ENCODE results near the gene DOCK10. TPM values are rescaled to one million over a fixed set of nuclear protein-coding genes. Genes with fewer than 3 reads are reported as not detected.

DOCK10 gene
- total RNA-seq, 1 experiment from 2014 or later = 2.9 TPM

DNA sequence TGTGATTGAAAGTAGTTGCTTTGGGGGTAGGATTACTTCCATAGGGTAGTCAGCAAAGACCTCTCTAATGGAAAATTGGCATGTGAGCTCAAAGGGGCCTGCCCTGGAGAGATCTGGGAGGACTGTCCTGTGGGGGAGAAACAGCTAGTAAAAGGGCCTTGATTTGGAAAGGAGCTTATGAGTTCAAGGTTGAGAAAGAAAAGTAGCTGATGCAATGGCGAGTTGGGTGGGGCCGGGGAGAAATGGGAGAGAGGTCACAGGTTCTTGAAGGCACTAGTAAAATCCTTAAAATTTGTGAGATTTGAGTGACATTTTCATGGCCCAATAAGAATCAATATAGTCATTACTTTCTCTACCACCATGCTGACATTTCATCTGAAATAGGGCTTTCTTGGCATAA is 244.1 kb downstream of the DOCK10 start:
- POLR2A ChIA-PET = no interaction called here
- no peaks in the 10 kb centered on the region for H3K27me3 Mint-ChIP-seq (ENCODE audit: low read depth)
- H3K36me3 Mint-ChIP-seq = no peaks in the 10 kb centered on the region
- no peak overlapping the region for H3K4me3 Mint-ChIP-seq
- H3K9me3 Mint-ChIP-seq = no peaks in the 10 kb centered on the region
- H3K27ac Mint-ChIP-seq = no peak overlapping the region
- TF ChIP-seq IRF1 (CRISPR knock-in tag; IDR thresholded peaks at IDR 0.05) (no peak), ESRRA (CRISPR knock-in tag; IDR thresholded peaks at IDR 0.05; ENCODE audit: borderline replicate concordance) (no peak), GABPB1 (CRISPR knock-in tag; IDR thresholded peaks at IDR 0.05) (no peak), ZNF138 (CRISPR knock-in tag; conservative IDR thresholded peaks at IDR 0.05) (no peak)
- CTCF ChIA-PET = no interaction called here
- peaks cover 6% of the 10 kb centered on the region; the same call in 1 of the 2 replicates for H3K4me1 Mint-ChIP-seq
- DNase-seq (ENCODE audit: low spot score) (no peak), ATAC-seq (no peak)

DNA sequence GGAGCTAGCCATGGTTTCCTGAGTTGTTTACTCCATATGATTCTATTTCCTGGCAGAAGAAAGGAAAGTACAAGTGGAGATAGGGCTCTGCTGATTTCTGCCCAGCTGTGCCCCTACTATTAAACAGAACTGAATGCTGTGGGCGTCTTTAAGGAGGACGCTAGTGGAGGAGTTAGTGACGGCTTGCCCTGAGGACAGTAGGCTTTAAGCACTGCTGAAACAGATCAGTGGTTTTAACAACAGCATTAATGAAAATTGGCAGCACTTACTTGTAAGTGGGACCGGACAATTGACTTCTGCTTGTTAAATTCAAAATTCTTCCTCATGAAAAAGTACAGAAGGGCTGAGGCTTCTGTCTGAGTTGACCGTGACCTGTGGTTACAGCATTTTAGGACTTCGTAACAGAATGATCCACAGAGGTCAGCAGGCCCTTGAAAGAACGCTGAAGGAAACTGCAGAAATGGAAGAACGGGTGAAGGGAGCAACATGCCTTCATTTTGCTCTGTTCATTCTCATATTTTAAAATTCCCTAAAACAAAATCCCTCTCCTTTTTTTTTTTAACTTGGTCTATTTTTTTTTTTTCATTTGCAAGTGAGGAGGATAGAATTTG is 245.5 kb downstream of the DOCK10 start:
- CTCF ChIA-PET = no interaction called here
- no peak for TF ChIP-seq PRRX2 (CRISPR knock-in tag; IDR thresholded peaks at IDR 0.05)
- TF ChIP-seq ELF4 (CRISPR knock-in tag; IDR thresholded peaks at IDR 0.05; ENCODE audit: low read depth) = no peak
- TF ChIP-seq, protein P1, sequence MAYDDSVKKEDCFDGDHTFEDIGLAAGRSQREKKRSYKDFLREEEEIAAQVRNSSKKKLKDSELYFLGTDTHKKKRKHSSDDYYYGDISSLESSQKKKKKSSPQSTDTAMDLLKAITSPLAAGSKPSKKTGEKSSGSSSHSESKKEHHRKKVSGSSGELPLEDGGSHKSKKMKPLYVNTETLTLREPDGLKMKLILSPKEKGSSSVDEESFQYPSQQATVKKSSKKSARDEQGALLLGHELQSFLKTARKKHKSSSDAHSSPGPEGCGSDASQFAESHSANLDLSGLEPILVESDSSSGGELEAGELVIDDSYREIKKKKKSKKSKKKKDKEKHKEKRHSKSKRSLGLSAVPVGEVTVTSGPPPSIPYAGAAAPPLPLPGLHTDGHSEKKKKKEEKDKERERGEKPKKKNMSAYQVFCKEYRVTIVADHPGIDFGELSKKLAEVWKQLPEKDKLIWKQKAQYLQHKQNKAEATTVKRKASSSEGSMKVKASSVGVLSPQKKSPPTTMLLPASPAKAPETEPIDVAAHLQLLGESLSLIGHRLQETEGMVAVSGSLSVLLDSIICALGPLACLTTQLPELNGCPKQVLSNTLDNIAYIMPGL (CRISPR knock-in tag; IDR thresholded peaks at IDR 0.05) = no peak
- TF ChIP-seq, protein P2, sequence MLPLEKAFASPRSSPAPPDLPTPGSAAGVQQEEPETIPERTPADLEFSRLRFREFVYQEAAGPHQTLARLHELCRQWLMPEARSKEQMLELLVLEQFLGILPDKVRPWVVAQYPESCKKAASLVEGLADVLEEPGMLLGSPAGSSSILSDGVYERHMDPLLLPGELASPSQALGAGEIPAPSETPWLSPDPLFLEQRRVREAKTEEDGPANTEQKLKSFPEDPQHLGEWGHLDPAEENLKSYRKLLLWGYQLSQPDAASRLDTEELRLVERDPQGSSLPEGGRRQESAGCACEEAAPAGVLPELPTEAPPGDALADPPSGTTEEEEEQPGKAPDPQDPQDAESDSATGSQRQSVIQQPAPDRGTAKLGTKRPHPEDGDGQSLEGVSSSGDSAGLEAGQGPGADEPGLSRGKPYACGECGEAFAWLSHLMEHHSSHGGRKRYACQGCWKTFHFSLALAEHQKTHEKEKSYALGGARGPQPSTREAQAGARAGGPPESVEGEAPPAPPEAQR (CRISPR knock-in tag; IDR thresholded peaks at IDR 0.05) = no peak
- peaks cover 6% of the 10 kb centered on the region; the same call in 1 of the 2 replicates for H3K4me1 Mint-ChIP-seq
- H3K27me3 Mint-ChIP-seq (ENCODE audit: low read depth) = no peaks in the 10 kb centered on the region
- DNase-seq (ENCODE audit: low spot score) (no peak), ATAC-seq (no peak)
- H3K4me3 Mint-ChIP-seq = no peak overlapping the region
- POLR2A ChIA-PET = no interaction called here
- H3K27ac Mint-ChIP-seq = no peak overlapping the region
- H3K36me3 Mint-ChIP-seq = no peaks in the 10 kb centered on the region
- H3K9me3 Mint-ChIP-seq = no peaks in the 10 kb centered on the region

DNA sequence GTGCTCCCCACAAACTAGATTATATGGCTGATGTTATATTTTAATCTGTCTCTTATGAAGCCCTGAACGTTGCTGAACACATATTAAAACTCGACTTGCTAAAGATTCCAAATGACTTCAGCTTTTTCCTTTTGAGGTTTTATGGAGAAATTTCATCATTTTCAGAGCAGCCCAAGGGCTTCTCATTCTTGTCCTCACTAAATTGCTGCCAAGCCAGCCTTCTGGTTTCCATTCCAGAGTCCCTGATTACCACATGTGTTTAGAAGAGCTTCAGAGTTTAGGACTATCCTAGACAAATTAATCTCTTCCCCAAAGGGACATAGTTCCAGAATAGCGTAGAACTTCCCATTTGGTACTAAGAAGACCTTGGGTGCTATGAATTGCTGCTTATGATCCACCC is 248.3 kb downstream of the DOCK10 start:
- ChIA-PET POLR2A (no interaction called here), CTCF (no interaction called here)
- no peak for DNase-seq (ENCODE audit: low spot score)
- Mint-ChIP-seq H3K9me3 (no peaks in the 10 kb centered on the region), H3K27ac (no peak overlapping the region), H3K27me3 (ENCODE audit: low read depth) (no peaks in the 10 kb centered on the region), H3K36me3 (no peaks in the 10 kb centered on the region), H3K4me1 (no peaks in the 10 kb centered on the region), H3K4me3 (no peak overlapping the region)
- no peak for ATAC-seq
- TF ChIP-seq ZMAT4 (CRISPR knock-in tag; IDR thresholded peaks at IDR 0.05) (no peak), GABPB1 (CRISPR knock-in tag; IDR thresholded peaks at IDR 0.05) (no peak), CTCF (IDR thresholded peaks at IDR 0.05) (no peak), PRRX2 (CRISPR knock-in tag; IDR thresholded peaks at IDR 0.05) (no peak), USF2 (CRISPR knock-in tag; IDR thresholded peaks at IDR 0.05) (no peak), OVOL2 (CRISPR knock-in tag; IDR thresholded peaks at IDR 0.05; ENCODE audit: borderline replicate concordance) (no peak), GTF2I (CRISPR knock-in tag; conservative IDR thresholded peaks at IDR 0.05) (no peak), ZNF121 (CRISPR knock-in tag; IDR thresholded peaks at IDR 0.05) (no peak), GRHL2 (CRISPR knock-in tag; IDR thresholded peaks at IDR 0.05; ENCODE audit: insufficient replicate concordance, severe bottlenecking) (no peak), RELA (CRISPR knock-in tag; IDR thresholded peaks at IDR 0.05; ENCODE audit: borderline replicate concordance) (no peak), NFYB (CRISPR knock-in tag; conservative IDR thresholded peaks at IDR 0.05; ENCODE audit: low read depth) (no peak), ZNF423 (CRISPR knock-in tag; IDR thresholded peaks at IDR 0.05) (no peak), ELF4 (CRISPR knock-in tag; IDR thresholded peaks at IDR 0.05; ENCODE audit: low read depth) (no peak)
- TF ChIP-seq, protein P3, sequence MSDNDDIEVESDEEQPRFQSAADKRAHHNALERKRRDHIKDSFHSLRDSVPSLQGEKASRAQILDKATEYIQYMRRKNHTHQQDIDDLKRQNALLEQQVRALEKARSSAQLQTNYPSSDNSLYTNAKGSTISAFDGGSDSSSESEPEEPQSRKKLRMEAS (CRISPR knock-in tag; IDR thresholded peaks at IDR 0.05) = no peak
- TF ChIP-seq, protein P4, sequence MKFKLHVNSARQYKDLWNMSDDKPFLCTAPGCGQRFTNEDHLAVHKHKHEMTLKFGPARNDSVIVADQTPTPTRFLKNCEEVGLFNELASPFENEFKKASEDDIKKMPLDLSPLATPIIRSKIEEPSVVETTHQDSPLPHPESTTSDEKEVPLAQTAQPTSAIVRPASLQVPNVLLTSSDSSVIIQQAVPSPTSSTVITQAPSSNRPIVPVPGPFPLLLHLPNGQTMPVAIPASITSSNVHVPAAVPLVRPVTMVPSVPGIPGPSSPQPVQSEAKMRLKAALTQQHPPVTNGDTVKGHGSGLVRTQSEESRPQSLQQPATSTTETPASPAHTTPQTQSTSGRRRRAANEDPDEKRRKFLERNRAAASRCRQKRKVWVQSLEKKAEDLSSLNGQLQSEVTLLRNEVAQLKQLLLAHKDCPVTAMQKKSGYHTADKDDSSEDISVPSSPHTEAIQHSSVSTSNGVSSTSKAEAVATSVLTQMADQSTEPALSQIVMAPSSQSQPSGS (CRISPR knock-in tag; IDR thresholded peaks at IDR 0.05; ENCODE audit: borderline replicate concordance, low read depth) = no peak
